HG02981 (cell line): ENCODE results near the gene USP30.
"Not testable (repeated sequence)": the region's sequence is repeated elsewhere in the genome, so short reads cannot be mapped to it uniquely, and the experiment has no call there.

Experiments
- ATAC-seq: cut with Tn5 transposase; IDR thresholded peaks from one replicate; pipeline ENCODE4 v1.9.1; 2021; ENCODE audit warnings: mild to moderate bottlenecking, moderate library complexity; ENCODE audit not compliant: unreplicated experiment

Gene USP30

GRCh38 chr12:109052414-109053323 lies at the start of gene USP30:
Gene USP30, plus strand, starts transcription at chr12:109052576. Its CDS starts 103 bp downstream, at chr12:109052679.
- ATAC-seq = peak; percentile 76

- ATAC-seq = no peak
Measured at GRCh38 chr12:109004017-109004416, 48.4 kb upstream of the USP30 start.

- ATAC-seq = no peak
Measured at GRCh38 chr12:109009766-109010165, 42.6 kb upstream of the USP30 start.

- no peak for ATAC-seq
Measured at GRCh38 chr12:109010259-109010658, 42.1 kb upstream of the USP30 start.

DNA sequence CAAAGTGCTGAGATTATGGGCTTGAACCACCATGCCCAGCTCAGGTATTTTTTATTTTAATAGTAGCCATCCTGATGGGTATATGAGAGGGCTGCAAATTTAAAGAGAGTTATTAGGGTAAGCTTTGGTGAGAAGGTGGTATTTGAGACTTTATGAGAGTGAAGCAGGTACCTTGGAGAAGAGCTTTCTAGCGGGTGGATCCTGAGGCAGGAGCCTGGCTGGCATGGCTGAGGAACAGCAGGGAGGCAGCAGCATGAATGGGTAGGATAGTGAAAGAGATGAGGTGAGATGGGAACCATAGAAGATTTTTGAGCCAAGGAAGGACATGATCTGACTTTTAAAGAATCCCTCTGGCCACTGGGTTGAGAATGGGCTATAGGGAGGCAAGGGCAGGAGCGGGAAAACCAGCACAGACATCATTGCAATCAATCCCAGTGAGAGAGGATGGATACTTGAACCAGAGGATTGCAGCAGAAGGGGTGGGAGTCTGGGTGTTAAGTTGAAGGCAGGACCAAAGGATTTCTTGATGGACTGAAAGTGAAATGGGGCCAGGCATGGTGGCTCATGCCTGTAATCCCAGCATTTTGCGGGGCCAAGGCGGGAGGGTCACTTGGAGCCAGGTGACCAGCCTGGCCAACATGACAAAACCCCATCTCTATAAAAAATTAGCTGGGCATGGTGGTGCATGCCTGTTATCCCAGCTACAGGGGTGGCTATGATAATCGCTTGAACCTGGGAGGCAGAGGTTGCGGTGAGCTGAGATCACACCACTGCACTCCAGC lies 37.2 kb upstream of the USP30 start:
- no peak for ATAC-seq

- no peak for ATAC-seq
Measured at GRCh38 chr12:109016016-109016415, 36.4 kb upstream of the USP30 start.

DNA sequence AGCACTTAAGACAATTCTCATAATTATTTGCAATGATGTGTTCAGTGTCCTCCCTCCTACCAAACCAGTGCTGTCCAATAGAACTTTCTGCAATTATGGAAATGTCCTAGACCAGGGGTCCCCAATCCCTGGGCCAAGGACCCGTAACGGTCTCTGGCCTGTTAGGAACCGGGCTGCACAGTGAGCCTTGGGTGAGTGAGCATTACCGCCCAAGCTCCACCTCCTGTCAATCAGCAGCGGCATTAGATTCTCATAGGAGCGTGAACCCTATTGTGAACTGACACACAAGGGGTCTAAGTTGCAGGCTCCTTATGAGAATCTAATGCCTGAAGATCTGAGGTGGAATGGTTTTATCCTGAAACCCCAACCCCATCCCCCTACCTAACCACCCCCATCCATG lies 35.4 kb upstream of the USP30 start:
- no peak for ATAC-seq

- ATAC-seq = no peak
Measured at GRCh38 chr12:109018296-109018695, 34.1 kb upstream of the USP30 start.

DNA sequence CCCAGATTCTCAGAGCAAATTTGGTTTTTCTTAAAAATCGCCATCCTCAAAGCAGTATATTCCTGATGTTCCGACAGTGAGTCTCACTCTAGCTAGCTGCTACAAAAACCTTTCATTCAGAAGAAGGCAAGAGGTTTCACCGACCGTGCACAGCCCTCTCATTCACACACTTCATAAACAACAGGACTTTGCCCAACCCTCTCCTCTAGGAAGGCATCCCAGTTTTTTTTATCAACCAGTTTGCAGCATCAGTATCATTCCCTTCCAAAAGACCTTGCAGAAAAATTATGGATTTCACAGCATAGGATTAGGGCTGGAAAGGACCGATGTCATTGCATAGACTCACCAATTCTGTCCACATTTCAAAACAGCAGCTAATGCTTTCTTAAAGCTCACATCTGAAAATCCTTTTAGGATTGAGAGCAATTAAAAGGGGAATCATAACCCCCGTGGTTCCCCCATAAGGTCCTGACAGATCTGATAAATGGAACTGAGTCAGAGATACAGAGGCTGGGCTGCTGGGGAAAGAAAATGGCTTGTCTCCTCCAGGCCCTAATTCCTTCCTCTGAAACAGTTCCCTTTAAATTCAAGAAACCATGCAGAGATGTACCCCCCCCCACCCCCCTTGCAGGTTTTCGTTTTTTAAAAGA lies 32.1 kb upstream of the USP30 start:
- ATAC-seq = no peak

DNA sequence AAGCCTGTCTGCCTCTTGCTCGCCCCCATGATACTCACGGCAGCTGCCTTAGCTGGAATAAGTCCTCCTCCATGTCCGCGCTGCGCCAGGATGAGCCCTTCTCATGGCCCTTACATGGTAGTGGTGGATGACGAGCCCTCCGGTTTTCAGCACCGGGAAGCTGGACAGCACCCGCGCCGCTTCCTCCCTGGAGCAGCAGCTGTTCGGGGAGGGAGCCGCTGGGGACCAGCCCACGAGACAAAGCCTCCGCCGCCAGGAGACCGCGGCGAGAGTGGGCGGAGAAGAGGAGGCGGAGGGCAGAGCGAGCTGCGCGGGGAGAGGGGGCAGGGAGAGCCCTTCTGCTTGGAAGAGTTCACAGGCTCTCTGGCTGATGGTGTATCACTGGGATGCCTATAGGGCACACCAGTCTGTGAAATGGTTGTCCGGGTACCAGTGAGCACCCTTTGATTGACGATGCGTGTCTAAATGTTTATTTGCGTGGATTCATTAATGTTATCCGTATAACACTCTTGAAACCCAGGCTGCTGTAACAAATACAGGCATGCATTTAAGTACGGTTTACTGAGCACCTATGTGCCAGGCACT lies 31.5 kb upstream of the USP30 start, which contains the start of gene SVOP:
Gene SVOP (minus strand): TSS at position 273 of the 585 bp plus-strand sequence. CDS start 200 bp downstream, at position 73.
- no peak for ATAC-seq

- ATAC-seq = no peak
Measured at GRCh38 chr12:109027767-109028166, 24.6 kb upstream of the USP30 start.

DNA sequence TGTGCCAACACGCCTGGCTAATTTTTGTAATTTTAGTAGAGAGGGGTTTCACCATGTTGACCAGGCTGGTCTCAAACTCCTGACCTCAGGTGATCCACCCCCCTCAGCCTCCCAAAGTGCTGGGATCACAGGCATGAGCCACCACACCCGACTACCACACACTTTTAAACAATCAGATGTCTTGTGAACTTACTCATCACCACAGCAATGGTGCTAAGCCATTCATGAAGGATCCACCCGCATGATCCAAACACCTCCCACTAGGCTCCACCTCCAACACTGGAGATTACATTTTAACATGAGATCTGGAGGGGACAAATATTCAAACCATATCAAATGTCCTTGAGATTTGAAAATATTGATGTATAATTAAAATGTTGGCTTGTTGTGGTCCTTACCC lies 23.8 kb upstream of the USP30 start:
- not testable (repeated sequence) for ATAC-seq

DNA sequence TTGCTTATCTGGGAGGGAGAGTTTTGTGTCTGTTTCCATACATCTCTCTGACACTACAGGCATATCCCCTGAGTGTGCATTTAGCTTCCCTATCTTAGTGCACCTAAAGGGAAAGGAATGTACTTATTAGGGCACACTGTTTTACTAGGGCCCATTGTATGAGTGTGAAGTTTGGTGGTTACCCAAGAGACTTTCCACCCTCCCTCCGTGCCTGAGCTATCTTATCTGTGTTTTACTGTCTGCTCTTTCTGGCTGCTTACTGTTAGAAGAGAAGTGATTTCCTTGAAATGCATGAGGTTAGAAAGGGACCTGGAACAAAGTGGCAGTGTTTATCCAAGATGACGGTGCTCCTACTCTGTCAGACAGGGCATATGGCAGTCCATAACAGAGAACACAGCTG lies 23.0 kb upstream of the USP30 start:
- no peak for ATAC-seq

- ATAC-seq = no peak
Measured at GRCh38 chr12:109033239-109034196, 18.9 kb upstream of the USP30 start.

- ATAC-seq = no peak
Measured at GRCh38 chr12:109036975-109037374, 15.4 kb upstream of the USP30 start.

GRCh38 chr12:109044241-109044640 lies 8.1 kb upstream of the USP30 start:
- no peak for ATAC-seq

GRCh38 chr12:109047081-109047805 lies 5.1 kb upstream of the USP30 start:
- no peak for ATAC-seq

GRCh38 chr12:109048706-109049105 lies 3.7 kb upstream of the USP30 start:
- ATAC-seq = not testable (repeated sequence)

DNA sequence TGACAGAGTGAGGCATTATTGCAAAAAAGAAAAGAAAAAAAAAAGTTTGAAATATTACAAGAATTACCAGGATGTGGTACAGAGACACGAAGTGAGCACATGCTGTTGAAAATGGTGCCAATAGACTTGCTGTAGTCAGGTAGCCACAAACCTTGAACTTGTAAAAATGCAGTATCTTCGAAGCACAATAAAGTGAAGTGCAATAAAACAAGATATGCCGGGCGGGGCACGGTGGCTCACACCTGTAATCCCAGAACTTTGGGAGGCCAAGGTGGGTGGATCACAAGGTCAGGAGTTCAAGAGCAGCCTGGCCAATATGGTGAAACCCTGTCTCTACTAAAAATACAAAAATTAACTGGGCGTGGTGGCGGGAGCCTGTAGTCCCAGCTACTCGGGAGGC lies 2.6 kb upstream of the USP30 start:
- ATAC-seq = not testable (repeated sequence)
